H9 (cell line): ENCODE measurements around the gene C1QTNF6. TPM values are rescaled to one million over a fixed set of nuclear protein-coding genes. Genes with fewer than 3 reads are reported as not detected.
A peak's percentile ranks its signal among the peaks of the same experiment; 100 is the strongest.

Source experiments
- DNase-seq: peaks from one replicate; pipeline ENCODE4 v3.0.0-alpha.2; 2017
- H2AFZ ChIP-seq: one replicate; pipeline ENCODE4 v1.6.1; 2013; ENCODE audit warnings: mild to moderate bottlenecking, low read length, control low read depth, moderate library complexity
- H2AK5ac ChIP-seq: 2 replicates; pipeline ENCODE4 v1.6.1; 2013; ENCODE audit warnings: low read length, control low read depth, mixed read lengths; ENCODE audit not compliant: insufficient read length
- H2BK120ac ChIP-seq: one replicate; pipeline ENCODE4 v1.6.1; 2013; ENCODE audit warnings: low read depth, mild to moderate bottlenecking, low read length, control low read depth, inconsistent platforms; ENCODE audit not compliant: poor library complexity, severe bottlenecking
- H2BK12ac ChIP-seq: 2 replicates; pipeline ENCODE4 v1.6.1; 2013; ENCODE audit warnings: low read length, control low read depth, mixed read lengths, low read depth; ENCODE audit not compliant: insufficient read length
- H2BK15ac ChIP-seq: 2 replicates; pipeline ENCODE4 v1.6.1; 2013; ENCODE audit warnings: low read depth, low read length, control low read depth
- H2BK20ac ChIP-seq: one replicate; pipeline ENCODE4 v1.6.1; 2013; ENCODE audit warnings: low read depth, mild to moderate bottlenecking, low read length, control low read depth, inconsistent platforms; ENCODE audit not compliant: poor library complexity, severe bottlenecking
- H2BK5ac ChIP-seq: 2 replicates; pipeline ENCODE4 v1.6.1; 2013; ENCODE audit warnings: low read length, control low read depth, mixed read lengths; ENCODE audit not compliant: insufficient read length
- H3K14ac ChIP-seq: 2 replicates; pipeline ENCODE4 v1.6.1; 2013; ENCODE audit warnings: low read length, control low read depth; ENCODE audit not compliant: insufficient read depth
- H3K18ac ChIP-seq: 2 replicates; pipeline ENCODE4 v1.6.1; 2013; ENCODE audit warnings: low read depth, mild to moderate bottlenecking, mixed read lengths, low read length, control low read depth; ENCODE audit not compliant: insufficient read length
- H3K23ac ChIP-seq: 2 replicates; pipeline ENCODE4 v1.6.1; 2013; ENCODE audit warnings: low read length, control low read depth, mixed read lengths, low read depth; ENCODE audit not compliant: insufficient read length
- H3K23me2 ChIP-seq: 2 replicates; pipeline ENCODE4 v1.6.1; 2013; ENCODE audit warnings: low read depth, mild to moderate bottlenecking, mixed read lengths, low read length, control low read depth; ENCODE audit not compliant: insufficient read length, poor library complexity, severe bottlenecking
- H3K27ac ChIP-seq: 2 replicates; pipeline ENCODE4 v1.5.1; 2013; ENCODE audit warnings: low read length, control low read depth, mixed read lengths, low read depth; ENCODE audit not compliant: insufficient read length
- H3K27me3 ChIP-seq: 2 replicates; pipeline ENCODE4 v1.6.1; 2013; ENCODE audit warnings: low read length, control low read depth, inconsistent platforms; ENCODE audit not compliant: insufficient read depth
- H3K4ac ChIP-seq: 2 replicates; pipeline ENCODE4 v1.6.1; 2013; ENCODE audit warnings: low read depth, mild to moderate bottlenecking, control low read depth, inconsistent platforms, low read length, moderate library complexity
- H3K4me1 ChIP-seq: 2 replicates; pipeline ENCODE4 v1.6.1; 2013; ENCODE audit warnings: low read length, control low read depth, inconsistent platforms; ENCODE audit not compliant: insufficient read depth
- H3K4me2 ChIP-seq: 2 replicates; pipeline ENCODE4 v1.6.1; 2013; ENCODE audit warnings: low read length, control low read depth, mixed read lengths; ENCODE audit not compliant: insufficient read length, insufficient read depth
- H3K56ac ChIP-seq: 2 replicates; pipeline ENCODE4 v1.6.1; 2013; ENCODE audit warnings: low read depth, mild to moderate bottlenecking, mixed read lengths, low read length, control low read depth; ENCODE audit not compliant: insufficient read length
- H3K79me1 ChIP-seq: 2 replicates; pipeline ENCODE4 v1.6.1; 2013; ENCODE audit warnings: low read depth, mild to moderate bottlenecking, moderate library complexity, low read length, control low read depth, inconsistent platforms; ENCODE audit not compliant: insufficient read depth, poor library complexity, severe bottlenecking
- H3K79me2 ChIP-seq: 2 replicates; pipeline ENCODE4 v1.6.1; 2013; ENCODE audit warnings: low read length, control low read depth, inconsistent platforms; ENCODE audit not compliant: insufficient read depth
- H3K9ac ChIP-seq: 2 replicates; pipeline ENCODE4 v1.6.1; 2013; ENCODE audit warnings: low read length, control low read depth, mixed read lengths; ENCODE audit not compliant: insufficient read length; ENCODE audit errors: extremely low read depth
- H3K9me3 ChIP-seq: one replicate; pipeline ENCODE4 v1.6.1; 2013; ENCODE audit warnings: low read depth, low read length, inconsistent platforms; ENCODE audit not compliant: control insufficient read depth
- H3T11ph ChIP-seq: one replicate; pipeline ENCODE4 v1.6.1; 2013; ENCODE audit warnings: mild to moderate bottlenecking, low read length, control low read depth, inconsistent platforms
- H4K20me1 ChIP-seq: one replicate; pipeline ENCODE4 v1.6.1; 2013; ENCODE audit not compliant: control insufficient read depth, insufficient read length, insufficient read depth
- H4K5ac ChIP-seq: 2 replicates; pipeline ENCODE4 v1.6.1; 2013; ENCODE audit warnings: low read depth, mild to moderate bottlenecking, mixed read lengths, low read length, control low read depth; ENCODE audit not compliant: insufficient read length
- H4K8ac ChIP-seq: replicated peaks from 2 replicates; pipeline ENCODE4 v1.6.1; 2013; ENCODE audit warnings: low read length, control low read depth, mixed read lengths, low read depth; ENCODE audit not compliant: insufficient read length
- H4K91ac ChIP-seq: 2 replicates; pipeline ENCODE4 v1.6.1; 2013; ENCODE audit warnings: low read depth, mild to moderate bottlenecking, moderate library complexity, mixed read lengths, low read length, control low read depth; ENCODE audit not compliant: insufficient read length
- H3K27ac Mint-ChIP-seq, 3 experiments: 2 replicates in 2 of 3; 3 replicates in 1 of 3; pipeline ENCODE4 v1.8.0; 2020 to 2021; ENCODE audit warnings: mixed read lengths in 3 of 3, mild to moderate bottlenecking in 1 of 3, moderate library complexity in 1 of 3
- H3K27me3 Mint-ChIP-seq: 2 replicates; pipeline ENCODE4 v1.8.0; 2021; ENCODE audit warnings: low read depth, mild to moderate bottlenecking, moderate library complexity, mixed read lengths
- H3K36me3 Mint-ChIP-seq, 3 experiments: 2 replicates in 2 of 3; 3 replicates in 1 of 3; pipeline ENCODE4 v1.8.0; 2020 to 2021; ENCODE audit warnings: low read depth in 3 of 3, mixed read lengths in 3 of 3; ENCODE audit not compliant: insufficient read depth in 1 of 3
- H3K4me1 Mint-ChIP-seq, 2 experiments: 2 replicates each; pipeline ENCODE4 v1.8.0; 2020; ENCODE audit warnings: mixed read lengths in 2 of 2
- H3K4me3 Mint-ChIP-seq, 2 experiments: 2 replicates in 1 of 2; 3 replicates in 1 of 2; pipeline ENCODE4 v1.8.0; 2020 to 2021; ENCODE audit warnings: mild to moderate bottlenecking in 2 of 2, mixed read lengths in 2 of 2, moderate library complexity in 1 of 2
- H3K9me3 Mint-ChIP-seq, 2 experiments: 2 replicates in 1 of 2; 3 replicates in 1 of 2; pipeline ENCODE4 v1.8.0; 2020; ENCODE audit warnings: mild to moderate bottlenecking in 2 of 2, mixed read lengths in 2 of 2, moderate library complexity in 1 of 2
- WGBS: extraction: QIAGEN DNeasy Blood & Tissue Kit; methylation state at CpG from one replicate; pipeline ENCODE4 v1.1.7; 2013; ENCODE audit warnings: missing lambda C conversion rate, low lambda C conversion rate, mixed read lengths; ENCODE audit not compliant: insufficient read length; ENCODE audit errors: extremely low coverage; 5-methylcytosine and 5-hydroxymethylcytosine counted together
- total RNA-seq: library from RNA; stranded (reverse); gene quantifications from 2 replicates; pipeline ENCODE4 v1.2.1, GENCODE V29; 2021
- TF ChIP-seq, protein P1 (sequence below): fragments of 200-600 bp; sonication (generic); conservative IDR thresholded peaks from 3 replicates; pipeline ENCODE4 v1.8.0; 2021; ENCODE audit warnings: antibody characterized with exemption, mild to moderate bottlenecking

Gene C1QTNF6
- total RNA-seq, 1 experiment from 2014 or later: 5.0 TPM

DNA sequence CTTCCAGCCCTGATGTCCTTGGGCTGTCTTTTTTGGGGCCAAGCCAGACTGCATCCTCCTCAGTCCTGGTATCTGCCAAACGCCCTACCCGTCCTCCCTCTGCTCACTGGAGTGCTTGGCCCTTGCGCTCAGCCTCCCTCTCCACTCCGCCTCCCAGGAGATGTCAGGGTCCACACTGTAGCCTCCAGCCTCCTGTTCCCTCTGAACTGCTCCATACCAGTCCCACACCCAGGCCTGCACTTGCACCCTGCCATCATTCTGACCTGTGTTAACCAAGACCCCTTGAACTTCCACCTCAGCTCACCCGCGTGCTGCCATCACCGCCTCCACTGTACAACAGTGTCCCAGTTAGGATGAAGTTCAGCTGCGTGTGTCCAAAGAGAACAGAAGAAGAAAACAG, 32.1 kb downstream of the C1QTNF6 start:
- H3K23ac ChIP-seq: no peak overlapping the region
- peaks cover 0 to 15% of the 10 kb centered on the region in 2 experiments; a peak in 2 of 5 replicates for H3K9me3 Mint-ChIP-seq
- H3K79me1 ChIP-seq: no peaks in the 10 kb centered on the region
- H2AK5ac ChIP-seq: no peak overlapping the region
- H2BK120ac ChIP-seq: no peak overlapping the region
- no peaks in the 10 kb centered on the region for H3K4me1 ChIP-seq
- H3K14ac ChIP-seq: no peak overlapping the region
- peaks cover 3 to 7% of the 10 kb centered on the region in 2 experiments; a peak in 3 of 4 replicates for H3K4me1 Mint-ChIP-seq
- no CpG with 5 or more reads among the region's 8 CpGs for WGBS
- H2BK5ac ChIP-seq: no peak overlapping the region
- H3K27me3 ChIP-seq: no peaks in the 10 kb centered on the region
- no peak overlapping the region for H3K4me2 ChIP-seq
- H4K5ac ChIP-seq: no peak overlapping the region
- H4K20me1 ChIP-seq: no peaks in the 10 kb centered on the region
- peaks cover 0 to 7% (median under 1%) of the 10 kb centered on the region in 3 experiments; a peak in 4 of 7 replicates for H3K36me3 Mint-ChIP-seq
- no peaks in the 10 kb centered on the region for H3K79me2 ChIP-seq
- H3K27ac Mint-ChIP-seq: peak overlapping the region in 1 of 3 experiments; percentile 70; a peak in 1 of 7 replicates
- no peak overlapping the region for H3K56ac ChIP-seq
- no peaks in the 10 kb centered on the region for H3K9me3 ChIP-seq
- no peak overlapping the region for H2AFZ ChIP-seq
- H2BK15ac ChIP-seq: no peak overlapping the region
- no peak overlapping the region for H3K27ac ChIP-seq
- H3K4me3 Mint-ChIP-seq: no peak overlapping the region
- H2BK20ac ChIP-seq: no peak overlapping the region
- H3K4ac ChIP-seq: no peak overlapping the region
- no peak overlapping the region for H4K8ac ChIP-seq
- peaks cover 49% of the 10 kb centered on the region for H3K27me3 Mint-ChIP-seq
- H4K91ac ChIP-seq: no peak overlapping the region
- no peak for DNase-seq
- no peak overlapping the region for H3K18ac ChIP-seq
- no peak overlapping the region for H3T11ph ChIP-seq
- TF ChIP-seq, protein P1, sequence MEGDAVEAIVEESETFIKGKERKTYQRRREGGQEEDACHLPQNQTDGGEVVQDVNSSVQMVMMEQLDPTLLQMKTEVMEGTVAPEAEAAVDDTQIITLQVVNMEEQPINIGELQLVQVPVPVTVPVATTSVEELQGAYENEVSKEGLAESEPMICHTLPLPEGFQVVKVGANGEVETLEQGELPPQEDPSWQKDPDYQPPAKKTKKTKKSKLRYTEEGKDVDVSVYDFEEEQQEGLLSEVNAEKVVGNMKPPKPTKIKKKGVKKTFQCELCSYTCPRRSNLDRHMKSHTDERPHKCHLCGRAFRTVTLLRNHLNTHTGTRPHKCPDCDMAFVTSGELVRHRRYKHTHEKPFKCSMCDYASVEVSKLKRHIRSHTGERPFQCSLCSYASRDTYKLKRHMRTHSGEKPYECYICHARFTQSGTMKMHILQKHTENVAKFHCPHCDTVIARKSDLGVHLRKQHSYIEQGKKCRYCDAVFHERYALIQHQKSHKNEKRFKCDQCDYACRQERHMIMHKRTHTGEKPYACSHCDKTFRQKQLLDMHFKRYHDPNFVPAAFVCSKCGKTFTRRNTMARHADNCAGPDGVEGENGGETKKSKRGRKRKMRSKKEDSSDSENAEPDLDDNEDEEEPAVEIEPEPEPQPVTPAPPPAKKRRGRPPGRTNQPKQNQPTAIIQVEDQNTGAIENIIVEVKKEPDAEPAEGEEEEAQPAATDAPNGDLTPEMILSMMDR: no peak
- no peak overlapping the region for H3K9ac ChIP-seq
- H3K23me2 ChIP-seq: no peaks in the 10 kb centered on the region
- H2BK12ac ChIP-seq: no peak overlapping the region
